ENCODE data around the gene RCSD1.

DNA sequence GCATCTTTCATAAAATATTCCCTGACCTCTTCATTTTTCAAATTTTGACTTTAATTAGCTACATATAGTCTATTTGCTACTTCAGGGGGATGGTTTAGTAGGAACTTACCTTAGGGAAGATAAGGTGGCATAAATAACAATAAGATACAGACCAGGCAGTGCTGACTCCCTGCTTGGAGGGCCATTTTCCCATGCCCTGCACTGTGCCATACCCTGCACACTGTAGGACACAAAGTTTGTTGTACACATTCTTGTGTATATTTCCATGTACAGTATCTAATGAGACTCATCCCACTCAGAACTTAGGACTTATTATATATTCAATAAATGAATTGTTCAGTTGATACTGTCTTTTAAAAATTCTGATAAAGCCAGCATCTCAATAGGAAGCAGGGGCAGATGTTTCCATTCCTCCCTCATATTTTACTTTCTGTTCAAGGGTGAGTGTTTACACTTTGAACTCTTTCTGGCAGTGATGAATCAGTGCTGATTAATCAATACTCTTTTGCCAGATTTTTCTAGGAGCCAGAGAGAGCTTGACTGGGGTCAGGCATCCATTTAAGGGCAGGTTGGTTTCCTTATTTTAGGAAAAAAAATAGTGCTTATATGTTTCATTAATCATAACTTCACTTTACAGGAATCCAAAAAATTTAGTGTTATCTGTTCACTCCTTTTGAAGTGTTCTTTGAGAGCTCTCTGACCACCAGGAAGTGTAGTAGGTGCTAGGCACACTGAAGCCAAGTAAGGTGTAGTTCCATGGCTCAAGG lies 122.4 kb downstream of the RCSD1 start:
- TF ChIP-seq, protein P1, sequence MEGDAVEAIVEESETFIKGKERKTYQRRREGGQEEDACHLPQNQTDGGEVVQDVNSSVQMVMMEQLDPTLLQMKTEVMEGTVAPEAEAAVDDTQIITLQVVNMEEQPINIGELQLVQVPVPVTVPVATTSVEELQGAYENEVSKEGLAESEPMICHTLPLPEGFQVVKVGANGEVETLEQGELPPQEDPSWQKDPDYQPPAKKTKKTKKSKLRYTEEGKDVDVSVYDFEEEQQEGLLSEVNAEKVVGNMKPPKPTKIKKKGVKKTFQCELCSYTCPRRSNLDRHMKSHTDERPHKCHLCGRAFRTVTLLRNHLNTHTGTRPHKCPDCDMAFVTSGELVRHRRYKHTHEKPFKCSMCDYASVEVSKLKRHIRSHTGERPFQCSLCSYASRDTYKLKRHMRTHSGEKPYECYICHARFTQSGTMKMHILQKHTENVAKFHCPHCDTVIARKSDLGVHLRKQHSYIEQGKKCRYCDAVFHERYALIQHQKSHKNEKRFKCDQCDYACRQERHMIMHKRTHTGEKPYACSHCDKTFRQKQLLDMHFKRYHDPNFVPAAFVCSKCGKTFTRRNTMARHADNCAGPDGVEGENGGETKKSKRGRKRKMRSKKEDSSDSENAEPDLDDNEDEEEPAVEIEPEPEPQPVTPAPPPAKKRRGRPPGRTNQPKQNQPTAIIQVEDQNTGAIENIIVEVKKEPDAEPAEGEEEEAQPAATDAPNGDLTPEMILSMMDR (IDR thresholded peaks at IDR 0.05; ENCODE audit: insufficient read depth, low read length, poor library complexity, severe bottlenecking): no peak
- no peak for TF ChIP-seq EZH2phosphoT487 (conservative IDR thresholded peaks at IDR 0.05; ENCODE audit: low read length)
